ENCODE results near the gene ANGEL2. TPM values are rescaled to one million over a fixed set of nuclear protein-coding genes. Genes with fewer than 3 reads are reported as not detected.

The ANGEL2 gene
- total and polyA plus RNA-seq, 2 experiments from 2014 or later = 15.2 to 49.6 TPM

- no peak overlapping the region for H3K27ac Mint-ChIP-seq
- H3K9me3 Mint-ChIP-seq = peaks cover 14% of the 10 kb centered on the region; the same call in 2 of the 3 replicates
- H3K9me2 ChIP-seq (ENCODE audit: insufficient read depth) = 0 out of 2 replicates have a peak, but pooled peaks cover 3% of the 10 kb centered on the region
- DNase-seq (ENCODE audit: low spot score) = no peak
- no peaks in the 10 kb centered on the region for H3F3A ChIP-seq (replicated peaks; ENCODE audit: low read depth)
- TF ChIP-seq POLR2AphosphoS5 (IDR thresholded peaks at IDR 0.05; ENCODE audit: low read depth) (no peak), REST (IDR thresholded peaks at IDR 0.05; ENCODE audit: unreplicated experiment) (no peak), ZNF114 (CRISPR knock-in tag; IDR thresholded peaks at IDR 0.05) (no peak), JUNB (IDR thresholded peaks at IDR 0.05; ENCODE audit: unreplicated experiment) (no peak), EZH2phosphoT487 (IDR thresholded peaks at IDR 0.05; ENCODE audit: unreplicated experiment) (no peak), EZH2 (IDR thresholded peaks at IDR 0.05; ENCODE audit: low read depth, unreplicated experiment) (no peak), STAT1 (IDR thresholded peaks at IDR 0.05; ENCODE audit: unreplicated experiment) (no peak), ZNF331 (CRISPR knock-in tag; IDR thresholded peaks at IDR 0.05; ENCODE audit: low read depth) (no peak), NANOG (IDR thresholded peaks at IDR 0.05; ENCODE audit: borderline replicate concordance) (no peak), CREB1 (CRISPR knock-in tag; IDR thresholded peaks at IDR 0.05; ENCODE audit: low read depth) (no peak), ZNF462 (CRISPR knock-in tag; IDR thresholded peaks at IDR 0.05) (no peak)
- TF ChIP-seq, protein P1, sequence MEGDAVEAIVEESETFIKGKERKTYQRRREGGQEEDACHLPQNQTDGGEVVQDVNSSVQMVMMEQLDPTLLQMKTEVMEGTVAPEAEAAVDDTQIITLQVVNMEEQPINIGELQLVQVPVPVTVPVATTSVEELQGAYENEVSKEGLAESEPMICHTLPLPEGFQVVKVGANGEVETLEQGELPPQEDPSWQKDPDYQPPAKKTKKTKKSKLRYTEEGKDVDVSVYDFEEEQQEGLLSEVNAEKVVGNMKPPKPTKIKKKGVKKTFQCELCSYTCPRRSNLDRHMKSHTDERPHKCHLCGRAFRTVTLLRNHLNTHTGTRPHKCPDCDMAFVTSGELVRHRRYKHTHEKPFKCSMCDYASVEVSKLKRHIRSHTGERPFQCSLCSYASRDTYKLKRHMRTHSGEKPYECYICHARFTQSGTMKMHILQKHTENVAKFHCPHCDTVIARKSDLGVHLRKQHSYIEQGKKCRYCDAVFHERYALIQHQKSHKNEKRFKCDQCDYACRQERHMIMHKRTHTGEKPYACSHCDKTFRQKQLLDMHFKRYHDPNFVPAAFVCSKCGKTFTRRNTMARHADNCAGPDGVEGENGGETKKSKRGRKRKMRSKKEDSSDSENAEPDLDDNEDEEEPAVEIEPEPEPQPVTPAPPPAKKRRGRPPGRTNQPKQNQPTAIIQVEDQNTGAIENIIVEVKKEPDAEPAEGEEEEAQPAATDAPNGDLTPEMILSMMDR (conservative IDR thresholded peaks at IDR 0.05; ENCODE audit: low read depth in 2 of 2) = no peak
- TF ChIP-seq, protein P2, sequence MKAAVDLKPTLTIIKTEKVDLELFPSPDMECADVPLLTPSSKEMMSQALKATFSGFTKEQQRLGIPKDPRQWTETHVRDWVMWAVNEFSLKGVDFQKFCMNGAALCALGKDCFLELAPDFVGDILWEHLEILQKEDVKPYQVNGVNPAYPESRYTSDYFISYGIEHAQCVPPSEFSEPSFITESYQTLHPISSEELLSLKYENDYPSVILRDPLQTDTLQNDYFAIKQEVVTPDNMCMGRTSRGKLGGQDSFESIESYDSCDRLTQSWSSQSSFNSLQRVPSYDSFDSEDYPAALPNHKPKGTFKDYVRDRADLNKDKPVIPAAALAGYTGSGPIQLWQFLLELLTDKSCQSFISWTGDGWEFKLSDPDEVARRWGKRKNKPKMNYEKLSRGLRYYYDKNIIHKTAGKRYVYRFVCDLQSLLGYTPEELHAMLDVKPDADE (IDR thresholded peaks at IDR 0.05) = no peak
- peak overlapping the region; percentile 4; the same call in 1 of the 2 replicates for H3K4me2 ChIP-seq
- H3K27me3 ChIP-seq (ENCODE audit: insufficient read depth) = no peaks in the 10 kb centered on the region
- H3K4me1 Mint-ChIP-seq = peaks cover 15% of the 10 kb centered on the region
- H3K27me3 Mint-ChIP-seq (ENCODE audit: insufficient read depth, low read depth, poor library complexity) = peaks cover 23% of the 10 kb centered on the region
- no peaks in the 10 kb centered on the region for H4K20me1 ChIP-seq (replicated peaks; ENCODE audit: insufficient read depth)
- no peak overlapping the region for H3K27ac ChIP-seq (ENCODE audit: low read depth)
- no peaks in the 10 kb centered on the region; the same call in 1 of the 2 replicates for H3K36me3 ChIP-seq (ENCODE audit: insufficient read depth)
- no peak overlapping the region for H2AFZ ChIP-seq
- peaks cover 3% of the 10 kb centered on the region for H3K79me2 ChIP-seq (replicated peaks; ENCODE audit: insufficient read depth)
- H3K36me3 Mint-ChIP-seq (ENCODE audit: low read depth) = peaks cover 18% of the 10 kb centered on the region; the same call in 2 of the 3 replicates
- H3K4me1 ChIP-seq (ENCODE audit: insufficient read depth) = peaks cover 16% of the 10 kb centered on the region
- H3K4me3 Mint-ChIP-seq = no peak overlapping the region
- ATAC-seq = no peak
- no peak overlapping the region for H3K4me3 ChIP-seq
Observed at GRCh38 chr1:212945463-212946160, 70.1 kb downstream of the ANGEL2 start.
